PFSK-1 (cell line): ENCODE measurements around the gene GTF2A1. TPM values are rescaled to one million over a fixed set of nuclear protein-coding genes. Genes with fewer than 3 reads are reported as not detected.

Source experiments
- FOXP2 ChIP-seq: optimal IDR thresholded peaks from 2 replicates; pipeline ENCODE3; 2011; ENCODE audit warnings: borderline replicate concordance, control low read depth, inconsistent platforms; ENCODE audit not compliant: insufficient read depth; ENCODE audit errors: extremely low read length, extremely low read depth
- POLR2AphosphoS5 ChIP-seq: IDR thresholded peaks from 2 replicates; pipeline ENCODE4 v1.6.1; 2012; ENCODE audit warnings: low read depth, mild to moderate bottlenecking, control low read depth, low read length, moderate library complexity
- SIN3A ChIP-seq: IDR thresholded peaks from 2 replicates; pipeline ENCODE4 v1.6.1; 2012; ENCODE audit warnings: mild to moderate bottlenecking, low read length, moderate library complexity, borderline replicate concordance; ENCODE audit not compliant: insufficient read depth
- TAF1 ChIP-seq: IDR thresholded peaks from 2 replicates; pipeline ENCODE4 v1.6.1; 2012; ENCODE audit warnings: low read length, control low read depth, borderline replicate concordance; ENCODE audit not compliant: insufficient read depth
- polyA plus RNA-seq: library from polyadenylated mRNA; unstranded; fragments of >200 nt; gene quantifications from one replicate; pipeline ENCODE4 v1.2.1, GENCODE V29; 2012; ENCODE audit warnings: low read depth, missing spikeins; ENCODE audit not compliant: insufficient read length
- TF ChIP-seq, protein P1 (sequence below), 2 experiments: IDR thresholded peaks; 2 replicates each; pipeline versions ENCODE4 v1.6.1 to v1.8.0; 2011 to 2012; ENCODE audit warnings: low read depth in 2 of 2, low read length in 2 of 2, control low read depth in 1 of 2, inconsistent platforms in 1 of 2, mild to moderate bottlenecking in 1 of 2, moderate library complexity in 1 of 2; ENCODE audit not compliant: insufficient read depth in 1 of 2

GTF2A1 gene
- 8.7 TPM for polyA plus RNA-seq

GRCh38 chr14:81220830-81221578 lies at the start of gene GTF2A1:
Gene GTF2A1, minus strand, starts transcription at chr14:81220959. Its CDS starts 441 bp downstream, at chr14:81220518.
- peak; percentile 29; the same call in 1 of the 2 replicates for TF ChIP-seq TAF1
- TF ChIP-seq, protein P1, sequence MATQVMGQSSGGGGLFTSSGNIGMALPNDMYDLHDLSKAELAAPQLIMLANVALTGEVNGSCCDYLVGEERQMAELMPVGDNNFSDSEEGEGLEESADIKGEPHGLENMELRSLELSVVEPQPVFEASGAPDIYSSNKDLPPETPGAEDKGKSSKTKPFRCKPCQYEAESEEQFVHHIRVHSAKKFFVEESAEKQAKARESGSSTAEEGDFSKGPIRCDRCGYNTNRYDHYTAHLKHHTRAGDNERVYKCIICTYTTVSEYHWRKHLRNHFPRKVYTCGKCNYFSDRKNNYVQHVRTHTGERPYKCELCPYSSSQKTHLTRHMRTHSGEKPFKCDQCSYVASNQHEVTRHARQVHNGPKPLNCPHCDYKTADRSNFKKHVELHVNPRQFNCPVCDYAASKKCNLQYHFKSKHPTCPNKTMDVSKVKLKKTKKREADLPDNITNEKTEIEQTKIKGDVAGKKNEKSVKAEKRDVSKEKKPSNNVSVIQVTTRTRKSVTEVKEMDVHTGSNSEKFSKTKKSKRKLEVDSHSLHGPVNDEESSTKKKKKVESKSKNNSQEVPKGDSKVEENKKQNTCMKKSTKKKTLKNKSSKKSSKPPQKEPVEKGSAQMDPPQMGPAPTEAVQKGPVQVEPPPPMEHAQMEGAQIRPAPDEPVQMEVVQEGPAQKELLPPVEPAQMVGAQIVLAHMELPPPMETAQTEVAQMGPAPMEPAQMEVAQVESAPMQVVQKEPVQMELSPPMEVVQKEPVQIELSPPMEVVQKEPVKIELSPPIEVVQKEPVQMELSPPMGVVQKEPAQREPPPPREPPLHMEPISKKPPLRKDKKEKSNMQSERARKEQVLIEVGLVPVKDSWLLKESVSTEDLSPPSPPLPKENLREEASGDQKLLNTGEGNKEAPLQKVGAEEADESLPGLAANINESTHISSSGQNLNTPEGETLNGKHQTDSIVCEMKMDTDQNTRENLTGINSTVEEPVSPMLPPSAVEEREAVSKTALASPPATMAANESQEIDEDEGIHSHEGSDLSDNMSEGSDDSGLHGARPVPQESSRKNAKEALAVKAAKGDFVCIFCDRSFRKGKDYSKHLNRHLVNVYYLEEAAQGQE (IDR thresholded peaks at IDR 0.05; ENCODE audit: insufficient read depth in 1 of 2, low read depth in 2 of 2, low read length in 2 of 2), result no peak
- peak; percentile 83 for TF ChIP-seq POLR2AphosphoS5
- TF ChIP-seq SIN3A, result no peak
- TF ChIP-seq FOXP2, result peak; percentile 70

DNA sequence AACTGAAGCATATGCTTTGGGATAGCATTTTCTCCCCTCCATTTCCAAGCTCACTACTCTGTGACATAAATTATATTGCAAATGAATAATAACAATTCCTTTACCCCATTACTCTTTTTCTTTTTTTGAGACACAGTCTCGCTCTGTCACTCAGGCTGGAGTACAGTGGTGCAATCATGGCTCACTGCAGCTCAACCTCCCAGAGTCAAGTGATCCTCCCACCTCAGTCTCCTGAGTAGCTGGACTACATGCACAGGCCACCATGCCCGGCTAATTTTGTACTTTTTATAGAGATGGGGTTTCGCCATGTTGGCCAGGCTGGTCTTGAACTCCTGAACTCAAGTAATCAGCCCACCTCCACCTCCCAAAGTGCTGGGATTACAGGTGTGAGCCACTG lies 49.2 kb upstream of the GTF2A1 start:
- TF ChIP-seq, protein P1 (IDR thresholded peaks at IDR 0.05; ENCODE audit: insufficient read depth in 1 of 2, low read depth in 2 of 2, low read length in 2 of 2), result no peak
- TF ChIP-seq SIN3A, result no peak
- no peak for TF ChIP-seq POLR2AphosphoS5

GRCh38 chr14:81269100-81269978 lies 48.6 kb upstream of the GTF2A1 start:
- TF ChIP-seq POLR2AphosphoS5 (no peak), FOXP2 (no peak), TAF1 (no peak)
- TF ChIP-seq, protein P1 (IDR thresholded peaks at IDR 0.05; ENCODE audit: insufficient read depth in 1 of 2, low read depth in 2 of 2, low read length in 2 of 2), result no peak

- no peak for TF ChIP-seq TAF1
- TF ChIP-seq, protein P1 (IDR thresholded peaks at IDR 0.05; ENCODE audit: insufficient read depth in 1 of 2, low read depth in 2 of 2, low read length in 2 of 2), result no peak
- TF ChIP-seq FOXP2, result no peak
- no peak for TF ChIP-seq POLR2AphosphoS5
- no peak for TF ChIP-seq SIN3A
Observed at GRCh38 chr14:81268016-81268416, 47.3 kb upstream of the GTF2A1 start.
